GM18511 (cell line): Measurements from ENCODE around the gene LRCOL1.

Experiments
- ATAC-seq: cut with Tn5 transposase; IDR thresholded peaks from one replicate; pipeline ENCODE4 v1.9.1; 2021; ENCODE audit warnings: mild to moderate bottlenecking, moderate library complexity; ENCODE audit not compliant: unreplicated experiment

The LRCOL1 gene

DNA sequence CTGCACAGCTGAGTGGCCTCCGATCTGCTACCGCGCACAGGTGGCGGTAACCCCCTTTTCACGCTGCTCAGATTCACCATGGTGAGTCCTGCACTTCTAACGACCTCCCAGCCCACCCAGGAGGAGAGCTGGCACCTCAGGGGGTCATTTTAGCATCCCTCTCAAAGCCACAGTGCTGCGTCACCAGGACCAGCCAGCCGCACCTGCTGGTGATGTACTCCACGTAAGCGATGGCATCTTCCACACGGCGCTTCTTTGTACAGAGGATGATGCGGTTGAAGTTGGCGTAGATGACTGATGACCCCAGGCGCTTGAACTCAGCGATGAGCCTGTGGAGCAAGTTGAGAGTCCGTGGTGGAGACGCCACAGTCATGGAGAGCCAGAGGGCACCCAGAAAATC lies 27.4 kb upstream of the LRCOL1 start:
- no peak for ATAC-seq

DNA sequence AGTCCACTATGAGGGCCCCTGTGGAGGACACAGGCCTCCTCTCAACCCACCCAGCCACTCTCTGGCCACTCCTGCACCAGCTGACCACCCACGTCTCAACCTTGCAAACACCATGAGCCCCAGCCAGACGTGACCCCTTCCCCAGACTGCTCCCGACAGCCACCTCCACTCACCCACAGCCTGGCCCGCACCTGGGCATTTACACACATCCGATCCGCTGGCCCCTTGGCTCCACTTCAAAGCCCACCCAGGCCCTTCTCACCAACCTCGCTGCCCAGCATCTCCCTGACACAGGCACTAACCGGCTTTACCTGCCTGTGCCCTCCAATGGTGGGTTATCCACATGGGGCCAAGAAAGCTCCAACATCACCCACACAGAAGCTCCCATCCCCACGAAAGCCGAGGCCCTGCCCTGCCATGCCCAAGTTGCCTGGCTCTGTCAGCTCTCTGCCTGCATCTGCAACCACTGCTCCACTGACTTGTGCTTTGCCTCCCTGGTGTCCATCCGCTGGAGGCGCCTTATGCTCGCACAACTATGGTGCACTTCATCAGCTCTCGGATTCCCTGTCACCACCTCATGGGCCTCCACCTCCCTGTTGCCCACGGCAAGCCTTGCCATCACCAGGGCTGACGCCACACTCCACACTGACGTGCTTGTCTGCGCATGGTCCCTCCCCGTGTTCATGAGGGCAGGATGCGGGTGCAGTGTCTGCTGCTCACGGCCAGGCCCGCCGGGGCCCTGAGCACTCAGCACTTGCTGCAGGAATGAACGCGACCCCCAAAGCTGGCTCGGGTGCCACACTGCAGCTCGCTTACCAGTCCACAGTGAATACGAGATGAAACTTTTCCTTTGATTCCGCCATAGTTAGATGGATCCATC lies 24.9 kb upstream of the LRCOL1 start:
- ATAC-seq, result no peak

DNA sequence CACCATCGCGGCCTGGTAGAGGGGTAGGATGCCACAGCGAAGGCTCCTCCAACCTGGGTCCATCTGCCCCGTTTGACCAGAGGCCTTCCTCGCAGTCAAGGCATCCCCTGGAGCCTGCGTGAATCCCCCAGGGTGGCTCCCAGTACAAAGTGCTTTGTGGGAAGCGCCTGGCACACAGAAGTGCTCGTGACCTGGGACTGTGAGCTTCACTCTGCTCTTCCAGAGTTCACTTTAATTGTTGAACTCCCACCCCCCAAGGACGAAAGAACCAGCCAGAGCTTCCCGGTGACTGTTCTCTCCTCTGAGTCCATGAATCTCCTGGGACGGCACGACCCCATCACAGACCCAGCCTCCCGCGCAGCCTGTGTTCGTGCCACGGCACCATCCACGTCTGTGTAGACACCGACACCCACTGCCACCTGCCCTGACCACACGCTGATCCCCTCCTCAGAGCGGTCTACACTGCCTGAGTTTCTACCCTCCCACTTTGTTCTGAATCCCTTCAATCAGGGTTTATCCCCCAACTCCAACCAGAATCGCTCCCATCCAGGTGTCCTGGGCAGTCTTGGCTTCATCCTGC lies 24.1 kb upstream of the LRCOL1 start:
- no peak for ATAC-seq

DNA sequence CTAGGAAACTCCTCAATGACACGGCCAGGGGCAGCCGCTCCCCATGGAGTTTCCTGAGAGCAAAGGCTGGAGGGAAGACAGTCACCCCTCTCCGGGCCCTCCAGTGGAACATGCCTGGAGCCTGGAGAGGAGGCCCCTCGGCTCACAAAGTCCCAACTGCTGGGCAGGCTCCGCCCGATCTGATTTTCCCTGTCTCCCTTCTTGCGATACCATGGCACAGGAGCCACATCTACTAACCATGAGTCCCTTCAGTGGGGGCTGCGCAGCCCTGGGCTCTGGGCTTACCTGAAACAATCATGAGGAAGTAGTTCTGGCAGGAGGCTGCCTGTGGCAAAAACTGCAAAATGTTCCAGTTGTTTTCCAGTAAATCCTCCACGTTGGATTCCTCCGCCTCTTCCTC lies 23.5 kb upstream of the LRCOL1 start:
- ATAC-seq, result no peak

DNA sequence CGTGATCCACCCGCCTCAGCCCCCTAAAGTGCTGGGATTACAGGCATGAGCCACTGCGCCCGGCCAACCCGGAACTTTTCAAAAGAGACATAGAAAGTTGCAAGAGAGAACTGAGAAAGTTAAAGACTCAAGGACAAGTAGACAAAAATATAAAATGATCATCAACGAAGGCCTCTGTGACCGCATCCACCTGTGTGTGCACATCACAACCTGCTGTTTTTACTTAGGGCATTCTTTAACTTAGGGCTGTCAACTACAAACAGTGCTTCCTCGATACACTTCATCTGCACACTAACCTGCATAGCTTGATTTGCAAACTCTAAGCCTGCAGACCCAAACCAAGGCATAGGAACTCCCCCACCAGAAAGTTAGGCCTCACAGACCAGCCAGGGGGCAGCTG lies 23.0 kb upstream of the LRCOL1 start:
- peak; percentile 52 for ATAC-seq

DNA sequence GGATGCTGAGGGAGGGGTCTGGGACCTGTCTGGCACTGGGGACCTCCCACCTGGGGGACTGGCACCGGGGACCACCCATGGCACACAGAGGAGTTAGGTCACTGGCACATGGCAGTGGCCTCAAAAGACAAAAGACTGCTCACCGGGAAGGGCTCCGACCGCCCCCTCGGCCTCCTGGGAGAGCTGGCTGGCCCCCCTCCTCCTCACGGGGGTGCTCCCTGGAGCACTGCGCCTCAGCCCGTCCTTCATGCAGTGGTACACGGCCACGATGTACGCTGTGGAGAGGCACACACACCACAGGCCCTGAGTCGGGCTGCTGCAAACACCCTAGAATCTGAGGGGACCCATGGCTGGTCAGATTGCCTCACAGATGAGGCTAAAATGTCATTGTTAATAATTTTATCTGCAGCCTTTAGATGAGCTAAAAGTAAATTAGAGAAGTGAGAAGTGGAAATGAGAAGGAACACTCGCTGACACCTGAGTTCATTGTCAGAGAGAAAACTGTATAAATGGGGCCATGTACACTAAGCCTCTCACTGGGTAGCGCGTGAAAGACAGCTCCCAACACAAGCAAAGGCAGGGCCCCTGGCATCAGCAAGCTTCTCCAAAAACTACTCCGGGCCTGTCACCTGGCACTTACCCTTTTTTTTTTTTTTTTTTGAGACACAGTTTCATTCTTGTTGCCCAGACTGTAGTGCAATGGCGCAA lies 22.3 kb upstream of the LRCOL1 start:
- ATAC-seq, result peak; percentile 71

DNA sequence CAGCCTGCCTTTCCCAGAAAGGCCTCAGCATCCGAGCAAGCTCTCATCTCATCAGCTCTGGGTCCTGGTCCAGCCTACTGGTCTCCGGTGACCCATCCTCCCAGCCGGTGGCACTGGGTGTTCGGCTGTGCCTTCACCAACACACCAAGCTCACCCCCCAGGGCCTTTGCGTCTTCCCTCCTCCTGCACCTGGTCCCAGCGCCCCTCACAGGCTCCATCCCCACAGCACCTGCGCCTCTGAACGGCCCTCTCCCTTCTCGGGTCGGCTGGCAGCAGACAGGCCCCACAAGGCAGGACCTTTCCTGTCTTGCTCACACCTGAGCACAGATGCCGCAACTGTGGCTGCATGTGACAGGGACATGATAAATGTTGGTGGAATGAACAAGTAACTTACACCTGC lies 21.3 kb upstream of the LRCOL1 start:
- ATAC-seq, result no peak

DNA sequence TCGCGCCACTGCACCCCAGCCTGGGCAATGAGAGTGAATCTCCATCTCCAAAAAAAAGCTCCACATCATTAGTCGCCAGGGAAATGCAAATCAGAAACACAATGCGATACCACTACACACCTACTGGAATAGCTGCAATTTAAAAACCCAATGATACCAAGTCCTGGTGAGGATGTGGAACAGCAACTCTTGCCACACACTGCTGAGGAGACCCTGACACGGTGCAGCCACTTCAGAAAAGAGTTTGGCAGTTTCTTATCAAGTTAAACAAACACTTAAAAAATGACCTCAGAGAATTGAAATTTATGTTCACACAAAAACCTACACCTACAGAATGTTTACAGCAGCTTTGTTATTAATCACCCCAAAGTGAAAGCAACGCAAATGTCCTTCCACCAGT lies 20.3 kb upstream of the LRCOL1 start:
- ATAC-seq, result no peak

DNA sequence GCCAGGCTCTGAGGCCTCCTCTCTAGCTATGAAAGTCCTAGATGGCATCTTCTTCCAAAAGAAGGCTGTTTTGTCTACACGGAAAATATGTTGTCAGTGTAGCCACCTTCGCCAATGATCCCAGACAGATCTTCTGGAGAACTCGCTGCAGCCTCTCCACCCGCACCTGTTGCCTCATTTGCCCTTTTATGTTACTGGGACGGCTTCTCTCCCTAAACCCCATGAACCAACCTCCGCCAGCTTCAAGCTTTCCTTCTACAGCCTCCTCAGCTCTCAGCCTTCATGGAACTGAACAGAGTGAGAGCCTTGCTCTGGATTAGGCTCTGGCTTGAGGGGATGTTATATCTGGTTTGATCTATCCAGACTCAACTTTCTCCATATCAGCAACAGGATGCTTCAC lies 18.9 kb upstream of the LRCOL1 start:
- ATAC-seq, result no peak

DNA sequence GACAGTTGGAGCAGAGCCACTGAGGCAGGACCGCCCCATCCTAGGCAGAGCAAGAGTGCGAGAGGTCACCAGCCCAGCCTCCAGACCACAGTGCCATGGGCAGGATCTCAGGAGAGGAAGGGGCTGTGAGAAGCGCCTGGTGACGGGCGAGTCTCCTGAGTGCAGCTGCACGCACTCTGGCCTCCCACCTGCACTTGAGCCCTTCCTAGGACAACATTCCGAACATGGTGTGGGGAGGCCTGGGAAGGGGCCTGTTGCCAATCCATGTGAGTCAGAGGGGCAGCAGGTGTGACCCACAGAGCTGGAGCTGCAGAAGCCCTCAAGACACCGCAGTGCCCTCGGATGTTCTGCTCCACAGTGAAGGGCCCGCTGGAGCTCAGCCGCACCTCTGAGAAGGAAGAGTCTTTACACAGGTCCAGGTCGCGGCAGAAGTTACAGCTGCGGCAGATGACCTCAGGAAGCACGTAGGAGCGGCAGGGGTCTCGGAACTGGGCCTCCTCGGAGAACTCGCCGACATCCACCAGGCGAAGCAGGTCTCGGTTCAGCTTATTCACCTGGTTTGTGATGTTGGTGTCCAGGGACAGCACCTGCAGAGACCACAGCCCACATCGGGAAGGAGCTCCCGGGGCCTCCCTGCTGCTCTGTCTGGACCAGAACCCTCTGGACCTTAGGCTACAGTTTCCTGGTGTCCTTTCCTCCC lies 15.5 kb upstream of the LRCOL1 start:
- ATAC-seq, result no peak

DNA sequence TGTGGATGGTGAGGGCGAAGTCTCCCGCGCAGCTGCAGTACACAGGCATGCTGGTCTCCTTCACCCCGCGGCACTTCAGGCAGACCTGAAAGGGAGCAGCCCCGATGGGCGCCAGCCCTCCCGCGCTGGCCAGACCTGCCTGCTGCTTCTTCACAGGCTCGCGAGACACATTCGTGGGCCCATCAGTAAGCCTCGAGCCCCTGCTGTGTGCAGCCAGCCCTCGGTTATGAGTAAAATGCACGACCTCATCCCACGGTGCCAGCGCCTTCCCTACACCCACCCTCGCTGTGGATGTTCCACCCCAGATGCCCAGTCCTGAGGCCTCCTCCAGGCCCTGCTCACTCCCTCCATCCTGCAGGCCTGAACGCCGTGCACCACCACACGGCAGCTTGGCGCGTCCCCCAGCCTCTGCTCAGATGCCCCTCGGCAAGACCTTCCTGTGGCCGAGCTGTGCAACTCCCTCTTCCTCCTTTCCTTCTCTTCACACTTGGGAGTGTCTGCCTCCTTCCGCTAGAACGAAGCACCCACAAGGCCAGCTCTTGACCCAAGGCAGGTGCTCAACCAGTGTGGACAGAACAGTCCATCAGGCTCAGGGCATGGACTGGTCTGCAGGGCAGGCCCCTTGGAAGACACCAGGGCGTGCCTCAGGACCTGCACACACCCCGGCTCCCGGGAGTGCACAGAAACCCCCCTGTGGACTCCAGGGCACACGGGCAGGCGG lies 14.7 kb upstream of the LRCOL1 start:
- ATAC-seq, result no peak

DNA sequence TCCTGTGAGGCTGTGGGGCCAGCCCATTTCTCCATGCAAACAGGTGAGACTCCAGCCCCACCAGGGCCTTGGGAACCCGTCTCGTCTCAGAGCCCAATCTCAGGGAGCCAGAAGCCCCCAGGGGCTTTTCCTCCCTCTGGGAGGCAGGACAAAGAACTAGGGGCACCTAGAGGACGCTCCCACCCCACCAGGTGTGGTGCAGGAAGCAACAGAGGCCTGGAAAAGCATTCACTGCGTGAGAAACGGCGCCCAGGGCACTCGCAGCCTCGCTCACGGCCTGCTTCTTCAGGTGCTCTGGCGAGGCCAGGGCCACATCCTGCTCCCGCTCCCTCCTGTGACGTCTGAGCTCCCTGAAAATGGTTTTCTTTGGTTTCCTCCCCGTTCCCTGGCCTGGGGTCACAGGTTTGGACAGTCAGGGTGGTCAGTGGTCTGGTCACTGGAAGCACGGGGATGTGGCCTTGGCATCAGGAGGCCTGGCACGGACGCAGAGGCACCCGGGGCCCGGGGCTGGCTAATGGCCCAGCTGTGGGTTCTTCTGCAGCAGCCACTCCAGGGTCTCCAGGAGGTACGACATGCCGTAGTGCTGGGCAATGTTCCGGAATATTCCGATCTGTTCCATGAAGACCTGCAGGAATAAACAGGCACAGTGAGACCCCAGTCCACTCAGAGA lies 13.9 kb upstream of the LRCOL1 start:
- no peak for ATAC-seq

DNA sequence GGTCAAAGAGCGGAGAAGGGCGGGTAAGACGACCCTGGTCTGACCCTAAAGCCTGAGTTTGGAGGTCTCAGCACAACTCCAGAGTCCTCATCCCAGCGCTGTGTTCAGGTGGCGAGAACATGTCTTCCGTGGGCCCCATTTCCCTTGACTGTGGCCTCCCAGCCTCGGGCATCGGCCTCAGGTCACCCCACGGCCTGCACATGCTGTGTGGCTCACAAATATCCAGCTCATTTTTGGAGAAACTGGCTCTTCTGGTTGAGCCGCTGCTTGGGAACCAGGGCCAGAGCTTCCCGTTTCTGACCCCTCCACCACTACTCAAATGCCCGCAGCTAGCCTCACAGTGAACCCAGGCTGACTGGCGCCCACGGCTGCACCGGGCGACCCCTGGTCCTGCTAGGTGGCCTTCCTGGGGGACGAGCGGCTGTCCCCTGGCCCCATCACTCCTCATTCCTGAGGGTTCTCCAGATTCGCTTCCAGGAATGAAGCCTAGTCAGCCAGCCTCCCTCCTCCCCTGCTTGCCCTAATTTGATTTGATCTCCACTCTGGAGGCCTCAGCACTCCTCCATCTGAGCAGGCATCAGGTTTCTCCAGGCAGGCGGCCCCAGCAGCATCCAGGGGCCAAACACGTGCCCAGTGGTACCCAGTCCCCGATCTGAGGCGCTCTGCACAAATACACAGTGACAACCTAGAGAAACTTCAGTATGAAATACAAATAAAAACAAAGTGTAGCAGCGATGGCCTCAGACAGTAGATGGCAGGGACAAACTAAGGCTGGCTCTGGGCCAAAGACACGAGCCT lies 12.9 kb upstream of the LRCOL1 start:
- ATAC-seq, result no peak

DNA sequence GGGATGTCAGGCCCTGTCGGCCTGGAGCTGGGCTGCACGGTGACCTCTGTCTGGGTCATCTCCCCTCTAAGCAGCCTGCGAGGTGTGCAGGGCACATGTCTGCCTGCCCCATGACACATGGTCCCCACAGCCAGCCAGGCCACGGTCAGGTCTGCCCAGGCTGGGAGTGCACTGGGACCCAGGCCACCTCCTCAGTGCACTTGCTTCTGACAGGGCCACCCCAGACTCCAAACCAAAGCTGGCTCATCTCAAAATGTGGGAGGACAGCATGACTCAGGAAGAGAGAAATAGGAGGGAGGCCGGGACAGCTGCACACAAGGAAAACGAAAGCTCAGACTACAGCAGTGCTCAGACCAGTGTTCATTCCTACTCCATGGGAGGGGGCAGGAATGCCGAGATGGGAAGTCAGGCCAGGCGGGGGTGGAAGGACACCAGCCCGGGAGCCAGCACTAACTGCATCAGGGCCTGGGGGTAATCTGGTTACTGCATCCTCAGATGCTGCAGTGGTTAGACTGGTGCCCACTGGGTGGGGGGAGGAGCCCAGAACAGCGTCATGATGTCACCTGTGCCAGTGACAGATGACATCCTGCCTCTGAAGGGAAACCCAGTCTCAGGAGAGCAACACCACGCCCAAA lies 12.2 kb upstream of the LRCOL1 start:
- no peak for ATAC-seq

DNA sequence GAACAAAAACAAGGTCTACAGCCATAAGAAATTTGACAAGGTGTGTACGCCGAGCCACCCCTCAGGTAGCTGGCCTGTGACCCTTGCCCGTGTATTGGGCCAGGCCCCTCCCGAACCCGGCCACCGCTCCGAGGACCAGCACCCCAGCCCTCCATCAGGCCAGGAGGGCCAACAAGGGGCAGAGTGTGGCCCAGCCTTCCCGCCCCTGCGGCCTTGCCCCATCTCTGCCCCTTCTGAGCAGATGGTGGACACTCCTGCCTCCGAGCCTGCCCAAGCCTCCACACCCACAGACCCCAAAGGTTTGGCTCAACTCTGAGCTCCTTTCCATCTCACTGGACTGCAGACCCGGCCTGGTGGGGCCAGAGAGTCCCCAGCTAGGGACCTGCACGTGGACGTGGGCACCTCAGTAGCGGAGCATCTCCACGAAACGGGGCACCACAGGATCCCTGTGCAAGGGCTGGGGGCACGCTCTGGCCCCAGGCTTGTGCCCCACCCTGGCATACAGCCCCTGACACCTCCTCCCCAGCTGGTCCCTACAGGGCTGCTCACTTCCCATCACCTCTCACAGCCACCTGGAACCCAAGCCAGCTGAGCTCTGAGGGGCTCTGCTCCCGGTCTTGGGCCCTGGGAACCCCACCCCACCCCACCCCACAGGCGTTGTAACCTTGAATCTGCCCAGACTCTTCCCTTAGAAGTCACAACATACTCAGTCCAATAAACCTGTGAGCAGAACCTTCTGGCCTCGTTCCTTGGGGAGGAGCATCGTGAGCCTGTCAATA lies 11.5 kb upstream of the LRCOL1 start:
- ATAC-seq, result no peak

DNA sequence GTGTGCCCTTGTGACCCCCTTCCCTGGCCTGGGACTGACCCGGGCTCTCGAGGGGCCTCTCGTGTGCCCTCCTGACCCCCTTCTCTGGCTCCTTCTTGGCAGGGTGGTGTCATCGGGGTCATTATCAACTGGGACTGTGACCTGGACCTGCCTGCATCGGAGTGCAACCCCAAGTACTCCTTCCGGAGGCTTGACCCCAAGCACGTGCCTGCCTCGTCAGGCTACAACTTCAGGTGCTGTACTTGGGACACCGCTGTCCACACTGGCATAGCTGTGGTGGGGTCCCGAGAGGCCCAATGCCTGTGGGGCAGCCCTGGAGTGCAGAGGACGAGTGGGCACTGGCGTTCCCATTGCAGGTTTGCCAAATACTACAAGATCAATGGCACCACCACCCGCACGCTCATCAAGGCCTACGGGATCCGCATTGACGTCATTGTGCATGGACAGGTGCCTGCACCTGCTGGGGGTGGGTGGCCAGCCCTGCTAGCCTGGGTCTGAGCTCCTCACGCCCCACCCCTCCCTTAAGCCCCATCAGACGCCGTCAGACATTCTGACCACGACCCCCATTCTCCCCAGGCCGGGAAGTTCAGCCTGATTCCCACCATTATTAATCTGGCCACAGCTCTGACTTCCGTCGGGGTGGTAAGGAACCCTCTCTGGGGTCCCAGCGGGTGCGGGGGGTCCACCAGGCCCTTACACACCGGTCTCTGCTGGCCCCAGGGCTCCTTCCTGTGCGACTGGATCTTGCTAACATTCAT lies 10.7 kb upstream of the LRCOL1 start:
- ATAC-seq, result no peak

DNA sequence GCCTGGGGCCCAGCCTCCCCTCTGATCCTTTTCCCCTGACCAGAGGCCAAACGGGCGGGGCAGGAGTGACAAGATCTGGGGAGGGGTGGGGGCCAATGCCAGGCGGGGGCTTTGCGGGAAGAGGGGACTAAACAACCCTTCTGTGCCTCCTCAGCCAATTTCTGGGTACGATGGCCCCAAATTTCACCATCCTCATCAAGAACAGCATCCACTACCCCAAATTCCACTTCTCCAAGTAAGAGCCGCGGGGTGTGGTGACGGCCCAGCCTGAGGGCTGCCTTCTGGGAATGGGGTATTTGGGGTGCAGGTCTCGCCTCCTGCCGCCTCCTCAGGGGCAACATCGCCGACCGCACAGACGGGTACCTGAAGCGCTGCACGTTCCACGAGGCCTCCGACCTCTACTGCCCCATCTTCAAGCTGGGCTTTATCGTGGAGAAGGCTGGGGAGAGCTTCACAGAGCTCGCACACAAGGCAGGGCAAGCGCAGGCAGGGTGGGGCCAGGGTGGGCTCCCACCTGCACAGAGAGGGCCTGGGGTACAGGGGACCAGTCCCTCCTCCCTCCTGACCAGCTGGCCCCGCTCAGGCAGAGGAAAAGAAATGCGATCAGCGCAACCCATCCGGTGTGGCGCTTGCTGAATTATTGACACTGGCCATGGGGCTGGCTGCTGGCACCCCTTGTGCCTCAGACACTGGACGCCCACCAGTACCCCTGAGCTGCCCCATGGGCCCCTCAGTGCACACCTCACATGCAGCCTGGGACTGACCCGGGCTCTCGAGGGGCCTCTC lies 9.9 kb upstream of the LRCOL1 start:
- no peak for ATAC-seq
